H1 (cell line): ENCODE data around the gene KRTAP10-7.

Experiments used
- CBX5 ChIP-seq: fragments of 300-800, 300-1000 bp; sonication (generic); IDR thresholded peaks from 2 replicates; pipeline ENCODE4 v1.7.1; 2016; ENCODE audit warnings: antibody characterized with exemption, low read length, low read depth
- CTCF ChIP-seq, 3 experiments: IDR thresholded peaks; 1 replicate in 2 of 3; 2 replicates in 1 of 3; pipeline versions ENCODE4 v1.5.1 to v1.6.1; 2011; ENCODE audit warnings: low read length in 3 of 3, mild to moderate bottlenecking in 3 of 3, inconsistent platforms in 2 of 3, low read depth in 1 of 3, moderate library complexity in 1 of 3; ENCODE audit not compliant: insufficient read depth in 1 of 3; ENCODE audit errors: control extremely low read depth in 1 of 3
- EGR1 ChIP-seq: IDR thresholded peaks from 2 replicates; pipeline ENCODE4 v1.6.1; 2011; ENCODE audit warnings: low read depth, low read length, borderline replicate concordance
- HDAC6 ChIP-seq: IDR thresholded peaks from one replicate; pipeline ENCODE4 v1.7.1; 2012; ENCODE audit warnings: low read depth, mild to moderate bottlenecking, inconsistent platforms, low read length, moderate library complexity
- TAF1 ChIP-seq: IDR thresholded peaks from 2 replicates; pipeline ENCODE4 v1.6.1; 2011; ENCODE audit warnings: mild to moderate bottlenecking, low read depth, low read length
- ZNF274 ChIP-seq: IDR thresholded peaks from 2 replicates; pipeline ENCODE4 v1.7.0; 2012; ENCODE audit warnings: low read length, borderline replicate concordance; ENCODE audit errors: extremely low read depth
- TF ChIP-seq, protein P1 (sequence below): IDR thresholded peaks from 2 replicates; pipeline ENCODE4 v1.6.1; 2012; ENCODE audit warnings: inconsistent platforms
- TF ChIP-seq, protein P2 (sequence below): IDR thresholded peaks from 2 replicates; pipeline ENCODE4 v1.6.1; 2011; ENCODE audit warnings: low read length, improper control_type of control experiment

DNA sequence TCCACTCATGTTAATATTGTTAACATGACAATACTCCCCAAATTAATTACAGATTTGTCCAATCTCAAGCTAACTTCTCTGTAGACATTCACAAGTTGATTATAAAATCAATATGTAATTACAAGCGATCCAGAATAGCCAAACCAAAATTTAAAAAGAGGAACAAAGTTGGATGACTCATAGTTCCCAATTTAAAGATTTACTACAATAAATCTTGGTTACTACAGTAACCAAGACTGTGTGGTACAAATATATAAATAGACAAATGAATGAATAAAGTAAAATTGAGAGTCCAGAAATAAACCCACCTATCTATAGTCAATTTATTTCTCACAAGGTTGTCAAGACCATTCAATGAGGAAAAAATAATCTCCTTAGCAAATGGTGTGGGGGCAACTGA, 34.0 kb upstream of the KRTAP10-7 start:
- TF ChIP-seq ZNF274 (no peak), TAF1 (no peak), CTCF (IDR thresholded peaks at IDR 0.05; ENCODE audit: control extremely low read depth in 1 of 3, insufficient read depth in 1 of 3, low read depth in 1 of 3, low read length in 3 of 3) (no peak), EGR1 (no peak), CBX5 (no peak), HDAC6 (no peak)
- TF ChIP-seq, protein P1, sequence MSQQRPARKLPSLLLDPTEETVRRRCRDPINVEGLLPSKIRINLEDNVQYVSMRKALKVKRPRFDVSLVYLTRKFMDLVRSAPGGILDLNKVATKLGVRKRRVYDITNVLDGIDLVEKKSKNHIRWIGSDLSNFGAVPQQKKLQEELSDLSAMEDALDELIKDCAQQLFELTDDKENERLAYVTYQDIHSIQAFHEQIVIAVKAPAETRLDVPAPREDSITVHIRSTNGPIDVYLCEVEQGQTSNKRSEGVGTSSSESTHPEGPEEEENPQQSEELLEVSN, result no peak
- TF ChIP-seq, protein P2, sequence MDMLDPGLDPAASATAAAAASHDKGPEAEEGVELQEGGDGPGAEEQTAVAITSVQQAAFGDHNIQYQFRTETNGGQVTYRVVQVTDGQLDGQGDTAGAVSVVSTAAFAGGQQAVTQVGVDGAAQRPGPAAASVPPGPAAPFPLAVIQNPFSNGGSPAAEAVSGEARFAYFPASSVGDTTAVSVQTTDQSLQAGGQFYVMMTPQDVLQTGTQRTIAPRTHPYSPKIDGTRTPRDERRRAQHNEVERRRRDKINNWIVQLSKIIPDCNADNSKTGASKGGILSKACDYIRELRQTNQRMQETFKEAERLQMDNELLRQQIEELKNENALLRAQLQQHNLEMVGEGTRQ, result no peak
